WTC11 (cell line): Measurements from ENCODE around the gene NOC2L. TPM values are rescaled to one million over a fixed set of nuclear protein-coding genes. Genes with fewer than 3 reads are reported as not detected.
A peak's percentile ranks its signal among the peaks of the same experiment; 100 is the strongest.

ENCODE experiments used
- ATAC-seq: fragments of 200-7000 bp; cut with Tn5 transposase; 2 replicates; pipeline ENCODE4 v1.10.0; 2021; ENCODE audit warnings: mild to moderate bottlenecking, moderate library complexity
- CTCF ChIA-PET: fragments of 300-600 bp; sonication (Branson Sonifier 250); formaldehyde crosslinking; loops from one replicate; lab custom pipeline; 2021; ENCODE audit warnings: antibody characterized with exemption; lab: Charles Lee
- POLR2A ChIA-PET: fragments of 350-600 bp; sonication (Branson Sonifier 250); formaldehyde crosslinking; loops from one replicate; lab custom pipeline; 2021; ENCODE audit warnings: antibody characterized with exemption; lab: Charles Lee
- DNase-seq: peaks from one replicate; pipeline ENCODE4 v3.0.0; 2021; ENCODE audit warnings: low spot score
- H3K27ac Mint-ChIP-seq: 2 replicates; pipeline ENCODE4 v1.8.0; 2021; ENCODE audit warnings: mixed read lengths
- H3K27me3 Mint-ChIP-seq: 2 replicates; pipeline ENCODE4 v1.8.0; 2021; ENCODE audit warnings: low read depth, mild to moderate bottlenecking, moderate library complexity, mixed read lengths
- H3K36me3 Mint-ChIP-seq: 2 replicates; pipeline ENCODE4 v1.8.0; 2021; ENCODE audit warnings: mixed read lengths
- H3K4me1 Mint-ChIP-seq: 2 replicates; pipeline ENCODE4 v1.8.0; 2022; ENCODE audit warnings: mixed read lengths
- H3K4me3 Mint-ChIP-seq: 2 replicates; pipeline ENCODE4 v1.8.0; 2021; ENCODE audit warnings: mild to moderate bottlenecking, moderate library complexity, mixed read lengths
- H3K9me3 Mint-ChIP-seq: 2 replicates; pipeline ENCODE4 v1.8.0; 2021; ENCODE audit warnings: mixed read lengths
- ATF3 ChIP-seq: sonication (generic); formaldehyde crosslinking; conservative IDR thresholded peaks from 2 replicates; pipeline ENCODE4 v1.8.1; 2022; ENCODE audit warnings: mild to moderate bottlenecking, missing genetic modification reagents
- CREB1 ChIP-seq: sonication (generic); formaldehyde crosslinking; IDR thresholded peaks from 2 replicates; pipeline ENCODE4 v1.8.0; 2023; ENCODE audit warnings: mild to moderate bottlenecking, missing genetic modification reagents
- CREM ChIP-seq: sonication (generic); formaldehyde crosslinking; IDR thresholded peaks from 2 replicates; pipeline ENCODE4 v1.8.1; 2022; ENCODE audit warnings: mild to moderate bottlenecking, missing genetic modification reagents, moderate library complexity
- KAT7 ChIP-seq: sonication (generic); formaldehyde crosslinking; IDR thresholded peaks from 2 replicates; pipeline ENCODE4 v1.8.1; 2023; ENCODE audit warnings: missing genetic modification reagents, mild to moderate bottlenecking, borderline replicate concordance
- PRDM15 ChIP-seq: sonication (generic); formaldehyde crosslinking; IDR thresholded peaks from 2 replicates; pipeline ENCODE4 v1.8.0; 2022; ENCODE audit warnings: missing genetic modification reagents
- TCF7 ChIP-seq: sonication (generic); formaldehyde crosslinking; IDR thresholded peaks from 2 replicates; pipeline ENCODE4 v1.8.0; 2022; ENCODE audit warnings: mild to moderate bottlenecking, low read depth, missing genetic modification reagents, moderate library complexity
- ZNF263 ChIP-seq: sonication (generic); formaldehyde crosslinking; IDR thresholded peaks from 2 replicates; pipeline ENCODE4 v1.8.1; 2022; ENCODE audit warnings: low read depth, mild to moderate bottlenecking, moderate library complexity, missing genetic modification reagents
- ZSCAN18 ChIP-seq: fragments of 250-450 bp; sonication (Bioruptor Pico); IDR thresholded peaks from 2 replicates; pipeline ENCODE4 v2.1.2; 2022; ENCODE audit warnings: mild to moderate bottlenecking, moderate library complexity
- total RNA-seq: library from RNA; stranded (reverse); gene quantifications from 3 replicates; pipeline ENCODE4 v1.2.3, GENCODE V29; 2021
- TF ChIP-seq, protein P1 (sequence below): sonication (generic); formaldehyde crosslinking; IDR thresholded peaks from 2 replicates; pipeline ENCODE4 v1.8.1; 2023; ENCODE audit warnings: mild to moderate bottlenecking, moderate library complexity, missing genetic modification reagents
- TF ChIP-seq, protein P2 (sequence below): sonication (generic); formaldehyde crosslinking; IDR thresholded peaks from 2 replicates; pipeline ENCODE4 v1.8.0; 2022; ENCODE audit warnings: mild to moderate bottlenecking, missing genetic modification reagents

NOC2L gene
- total RNA-seq, 1 experiment from 2014 or later: 182 TPM

DNA sequence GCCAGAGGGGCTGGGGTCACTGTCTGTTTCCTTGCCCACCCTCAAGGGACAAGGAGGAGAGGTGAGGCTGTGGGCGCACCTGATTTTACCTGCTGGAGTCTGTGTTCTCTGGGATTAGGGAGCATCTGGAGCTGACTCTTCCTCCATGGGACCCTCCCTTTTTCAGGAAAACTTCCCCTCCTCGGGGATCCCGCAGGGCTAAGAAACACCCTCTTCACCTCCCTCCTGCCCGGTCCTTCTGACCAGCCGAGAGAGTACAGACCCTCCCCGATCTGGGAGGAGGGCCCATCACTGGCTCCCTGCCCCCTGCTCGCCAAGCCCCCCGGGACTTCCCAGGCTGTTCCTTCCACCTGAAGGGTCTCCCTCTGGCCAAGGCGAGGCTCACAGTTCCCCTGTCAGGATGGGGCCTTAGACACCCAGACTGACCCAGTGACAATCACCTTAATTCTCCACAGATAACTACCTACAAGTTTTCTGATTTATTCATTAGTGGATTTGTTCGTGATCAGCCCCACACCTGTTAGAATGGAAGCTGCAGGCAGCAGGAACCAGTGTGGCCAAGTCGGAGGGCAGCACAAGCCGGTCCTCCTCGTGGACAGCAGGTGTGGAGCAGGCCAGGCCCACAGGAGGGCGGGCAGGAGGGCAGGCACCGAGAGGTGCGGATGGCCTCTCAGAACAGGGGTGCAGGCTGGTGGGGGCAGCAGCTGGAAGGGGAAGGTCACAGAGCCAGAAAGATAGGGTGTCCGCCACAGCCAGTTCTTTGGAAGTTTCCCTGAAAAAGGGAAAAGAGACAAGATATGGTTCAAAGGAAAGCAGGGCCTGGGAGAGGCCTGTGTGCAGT, 51.2 kb downstream of the NOC2L start:
- POLR2A ChIA-PET: no interaction called here
- ATAC-seq (no peak), DNase-seq (peak; percentile 11)
- no peaks in the 10 kb centered on the region for H3K36me3 Mint-ChIP-seq
- no peaks in the 10 kb centered on the region for H3K9me3 Mint-ChIP-seq
- H3K27me3 Mint-ChIP-seq: peaks cover 65% of the 10 kb centered on the region
- no peak overlapping the region for H3K4me3 Mint-ChIP-seq
- CTCF ChIA-PET: no interaction called here
- H3K4me1 Mint-ChIP-seq: peaks cover 7% of the 10 kb centered on the region
- TF ChIP-seq CREM (CRISPR knock-in tag): no peak
- TF ChIP-seq ATF3 (CRISPR knock-in tag): no peak
- TF ChIP-seq CREB1 (CRISPR knock-in tag): no peak
- TF ChIP-seq, protein P1, sequence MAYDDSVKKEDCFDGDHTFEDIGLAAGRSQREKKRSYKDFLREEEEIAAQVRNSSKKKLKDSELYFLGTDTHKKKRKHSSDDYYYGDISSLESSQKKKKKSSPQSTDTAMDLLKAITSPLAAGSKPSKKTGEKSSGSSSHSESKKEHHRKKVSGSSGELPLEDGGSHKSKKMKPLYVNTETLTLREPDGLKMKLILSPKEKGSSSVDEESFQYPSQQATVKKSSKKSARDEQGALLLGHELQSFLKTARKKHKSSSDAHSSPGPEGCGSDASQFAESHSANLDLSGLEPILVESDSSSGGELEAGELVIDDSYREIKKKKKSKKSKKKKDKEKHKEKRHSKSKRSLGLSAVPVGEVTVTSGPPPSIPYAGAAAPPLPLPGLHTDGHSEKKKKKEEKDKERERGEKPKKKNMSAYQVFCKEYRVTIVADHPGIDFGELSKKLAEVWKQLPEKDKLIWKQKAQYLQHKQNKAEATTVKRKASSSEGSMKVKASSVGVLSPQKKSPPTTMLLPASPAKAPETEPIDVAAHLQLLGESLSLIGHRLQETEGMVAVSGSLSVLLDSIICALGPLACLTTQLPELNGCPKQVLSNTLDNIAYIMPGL (CRISPR knock-in tag): no peak
- H3K27ac Mint-ChIP-seq: no peak overlapping the region

DNA sequence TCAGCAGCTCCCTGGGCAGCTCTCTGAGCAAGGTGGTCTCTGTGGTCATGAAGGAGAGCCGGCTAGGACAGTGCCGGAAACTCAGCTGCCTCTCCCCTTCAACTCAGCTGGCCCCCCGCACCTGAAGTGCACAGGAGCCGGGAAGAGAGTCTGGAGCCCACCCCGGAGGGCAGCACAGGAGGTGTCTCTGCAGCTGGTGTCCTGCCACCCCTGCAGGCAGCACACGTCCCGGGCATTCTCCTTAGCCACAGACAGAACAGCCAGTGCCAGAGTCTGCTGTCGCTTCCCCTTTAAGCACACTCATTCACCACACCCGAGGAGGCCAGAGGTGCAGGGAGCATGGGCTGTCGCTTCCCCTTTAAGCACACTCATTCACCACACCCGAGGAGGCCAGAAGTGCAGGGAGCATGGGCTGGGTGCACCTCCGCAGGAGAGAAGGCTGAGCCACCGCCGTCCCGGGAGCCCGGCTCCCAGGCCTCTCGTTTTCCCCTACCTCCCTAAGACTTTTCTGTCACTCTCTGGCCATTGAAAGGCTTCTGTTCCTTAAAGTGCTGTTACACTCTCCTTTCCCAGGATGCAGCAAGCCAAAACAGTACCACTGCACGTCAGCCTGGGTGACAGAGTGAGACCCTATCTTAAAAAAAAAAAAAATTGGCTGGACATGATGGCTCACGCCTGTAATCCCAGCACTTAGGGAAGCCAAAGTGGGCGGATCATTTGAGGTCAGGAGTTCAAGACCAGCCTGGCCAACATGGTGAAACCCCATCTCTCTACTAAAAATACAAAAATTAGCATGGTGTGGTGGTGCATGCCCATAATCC, 52.2 kb downstream of the NOC2L start:
- POLR2A ChIA-PET: no interaction called here
- H3K4me3 Mint-ChIP-seq: peak overlapping the region; percentile 12; the same call in 1 of the 2 replicates
- CTCF ChIA-PET: interaction anchor here (1.5 to 3.6 kb wide), 6 partner anchors 12 to 118 kb away, joined by 5 to 40 read pairs (median 20); partner anchors contain the start of gene SAMD11

GRCh38 chr1:905811-906599, 53.1 kb downstream of the NOC2L start:
- no peak for ATAC-seq
- peak overlapping the region; percentile 72 for H3K4me3 Mint-ChIP-seq
- ChIA-PET CTCF (interaction anchor here (0.6 to 3.6 kb wide), 13 partner anchors 11 to 216 kb away, joined by 3 to 40 read pairs (median 5); partner anchors contain the start of gene SAMD11), POLR2A (interaction anchor here (1.3 kb wide), 1 partner anchor 33 kb away, joined by 3 read pairs; no protein-coding TSS in a partner anchor)
- peaks cover 7% of the 10 kb centered on the region for H3K4me1 Mint-ChIP-seq
- DNase-seq: no peak
- H3K36me3 Mint-ChIP-seq: no peaks in the 10 kb centered on the region
- H3K27ac Mint-ChIP-seq: no peak overlapping the region
- H3K9me3 Mint-ChIP-seq: no peaks in the 10 kb centered on the region
- peaks cover 57% of the 10 kb centered on the region for H3K27me3 Mint-ChIP-seq
- TF ChIP-seq ZSCAN18 (CRISPR knock-in tag): no peak
- TF ChIP-seq, protein P2, sequence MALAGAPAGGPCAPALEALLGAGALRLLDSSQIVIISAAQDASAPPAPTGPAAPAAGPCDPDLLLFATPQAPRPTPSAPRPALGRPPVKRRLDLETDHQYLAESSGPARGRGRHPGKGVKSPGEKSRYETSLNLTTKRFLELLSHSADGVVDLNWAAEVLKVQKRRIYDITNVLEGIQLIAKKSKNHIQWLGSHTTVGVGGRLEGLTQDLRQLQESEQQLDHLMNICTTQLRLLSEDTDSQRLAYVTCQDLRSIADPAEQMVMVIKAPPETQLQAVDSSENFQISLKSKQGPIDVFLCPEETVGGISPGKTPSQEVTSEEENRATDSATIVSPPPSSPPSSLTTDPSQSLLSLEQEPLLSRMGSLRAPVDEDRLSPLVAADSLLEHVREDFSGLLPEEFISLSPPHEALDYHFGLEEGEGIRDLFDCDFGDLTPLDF (CRISPR knock-in tag): no peak
- TF ChIP-seq, all 79 proteins: peak for 0

More for the DNA sequence above, 52.2 kb downstream of the NOC2L start:
- Mint-ChIP-seq H3K27me3 (peaks cover 58% of the 10 kb centered on the region), H3K9me3 (no peaks in the 10 kb centered on the region)
- DNase-seq: no peak
- TF ChIP-seq KAT7 (CRISPR knock-in tag): no peak
- TF ChIP-seq TCF7 (CRISPR knock-in tag): no peak
- TF ChIP-seq ZNF263: no peak
- TF ChIP-seq PRDM15 (CRISPR knock-in tag): no peak
- TF ChIP-seq, all 79 proteins: peak for 0
- no peak for ATAC-seq
- Mint-ChIP-seq H3K4me1 (peaks cover 7% of the 10 kb centered on the region), H3K36me3 (no peaks in the 10 kb centered on the region), H3K27ac (no peak overlapping the region)
